HepG2 (cell line): ENCODE measurements around the gene ESPN. TPM values are rescaled to one million over a fixed set of nuclear protein-coding genes. Genes with fewer than 3 reads are reported as not detected.

Source experiments
- ATAC-seq: fragments of 200-7000 bp; cut with Tn5 transposase; 3 replicates; pipeline ENCODE4 v1.9.1; 2020; ENCODE audit warnings: mild to moderate bottlenecking, moderate library complexity
- BruUV-seq: library from RNA; stranded (reverse); fragments of 400-500 nt; replicated peaks from 2 replicates; lab custom pipeline; 2021; lab: Mats Ljungman, UMichigan
- CTCF ChIA-PET: fragments of 300-600 bp; formaldehyde crosslinking; extraction: SDS; loops from one replicate; lab custom pipeline; 2021; ENCODE audit warnings: low total read pairs, inconsistent platforms, low intra/inter-chr PET ratio; lab: Yijun Ruan, JAX
- POLR2A ChIA-PET: fragments of 350-600 bp; sonication (Branson Sonifier 250); formaldehyde crosslinking; loops from one replicate; lab custom pipeline; 2020; ENCODE audit warnings: antibody characterized with exemption, inconsistent platforms; lab: Yijun Ruan, JAX
- DNase-seq: peaks from one replicate; pipeline ENCODE4 v3.0.0-alpha.2; 2015; ENCODE audit warnings: low spot score
- FAIRE-seq: peaks from 3 replicates; lab custom pipeline; 2011; peaks lifted over from hg19 to GRCh38; lab: Jason Lieb, UNC
- H2AFZ ChIP-seq: one replicate; pipeline ENCODE4 v1.6.1; 2011; ENCODE audit warnings: low read length, inconsistent platforms
- H3K27ac ChIP-seq: fragments of 300-600 bp; 3 replicates; pipeline ENCODE4 v1.8.0; 2011; ENCODE audit warnings: mixed run types, mild to moderate bottlenecking, mixed read lengths, low read length, inconsistent platforms; ENCODE audit not compliant: insufficient read depth; ENCODE audit errors: extremely low read length
- H3K27me3 ChIP-seq, 2 experiments: fragments of 200-600 bp in 1 of 2; 2 replicates in 1 of 2; 3 replicates in 1 of 2; pipeline versions ENCODE4 v1.6.0 to v1.8.0; 2011; ENCODE audit warnings: low read length in 2 of 2, mild to moderate bottlenecking in 2 of 2, moderate library complexity in 2 of 2, inconsistent platforms in 1 of 2; ENCODE audit not compliant: insufficient read depth in 2 of 2, control insufficient read depth in 1 of 2
- H3K36me3 ChIP-seq, 2 experiments: fragments of 200-600 bp in 1 of 2; replicated peaks in 1 of 2; 2 replicates in 1 of 2; 3 replicates in 1 of 2; pipeline versions ENCODE4 v1.5.1 to v1.8.0; 2011; ENCODE audit warnings: low read length in 2 of 2, inconsistent platforms in 1 of 2; ENCODE audit not compliant: insufficient read depth in 2 of 2, control insufficient read depth in 1 of 2
- H3K4me1 ChIP-seq: 2 replicates; pipeline ENCODE4 v1.5.1; 2012; ENCODE audit warnings: low read length, inconsistent platforms; ENCODE audit not compliant: insufficient read depth
- H3K4me2 ChIP-seq: 2 replicates; pipeline ENCODE4 v1.6.0; 2011; ENCODE audit warnings: low read depth, low read length, inconsistent platforms
- H3K4me3 ChIP-seq, 3 experiments: fragments of 200-600 bp in 1 of 3; sonication (generic), shearing (Covaris generic) in 1 of 3; replicated peaks in 1 of 3; 2 replicates each; pipeline ENCODE4 v1.5.1; 2011 to 2016; ENCODE audit warnings: low read length in 3 of 3, inconsistent platforms in 2 of 3, low read depth in 2 of 3, mild to moderate bottlenecking in 2 of 3, control low read depth in 1 of 3, mixed read lengths in 1 of 3; ENCODE audit not compliant: insufficient read depth in 1 of 3
- H3K79me2 ChIP-seq: one replicate; pipeline ENCODE4 v1.6.1; 2011; ENCODE audit warnings: low read length, inconsistent platforms; ENCODE audit not compliant: insufficient read depth
- H3K9ac ChIP-seq: 2 replicates; pipeline ENCODE4 v1.6.0; 2011; ENCODE audit warnings: mild to moderate bottlenecking, low read depth, low read length, inconsistent platforms; ENCODE audit not compliant: insufficient read depth
- H3K9me3 ChIP-seq: 2 replicates; pipeline ENCODE4 v1.5.1; 2012; ENCODE audit warnings: mild to moderate bottlenecking, low read length
- H4K20me1 ChIP-seq: 2 replicates; pipeline ENCODE4 v1.6.0; 2011; ENCODE audit warnings: inconsistent platforms, mild to moderate bottlenecking, low read length, moderate library complexity; ENCODE audit not compliant: insufficient read depth
- AGO1 ChIP-seq: fragments of 200-400 bp; formaldehyde crosslinking; IDR thresholded peaks from 2 replicates; pipeline ENCODE4 v1.6.1; 2017; ENCODE audit warnings: mild to moderate bottlenecking, low read depth, low read length, moderate library complexity; ENCODE audit not compliant: poor library complexity, severe bottlenecking
- GRHL1 ChIP-seq: sonication (generic); formaldehyde crosslinking; conservative IDR thresholded peaks from 2 replicates; pipeline ENCODE4 v1.8.0; 2022; ENCODE audit warnings: missing genetic modification reagents
- MAF1 ChIP-seq: sonication (generic); formaldehyde crosslinking; IDR thresholded peaks from 2 replicates; pipeline ENCODE4 v1.5.0; 2020; ENCODE audit warnings: missing genetic modification reagents, borderline replicate concordance
- NR2F2 ChIP-seq: IDR thresholded peaks from 2 replicates; pipeline ENCODE4 v1.6.1; 2012; ENCODE audit warnings: low read depth, inconsistent platforms, borderline replicate concordance
- SMC3 ChIP-seq: IDR thresholded peaks from 2 replicates; pipeline ENCODE4 v1.6.1; 2011; ENCODE audit warnings: low read length, improper control_type of control experiment
- SSRP1 ChIP-seq: IDR thresholded peaks from 2 replicates; pipeline ENCODE4 v1.6.1; 2016; ENCODE audit warnings: control low read depth
- TP53 ChIP-seq: sonication (generic); formaldehyde crosslinking; conservative IDR thresholded peaks from 2 replicates; pipeline ENCODE4 v1.4.0; 2020; ENCODE audit warnings: missing genetic modification reagents
- ZKSCAN1 ChIP-seq: fragments of 150-350 bp; IDR thresholded peaks from 2 replicates; pipeline ENCODE4 v1.6.1; 2014; ENCODE audit warnings: low read length
- ZNF101 ChIP-seq: sonication (generic); formaldehyde crosslinking; IDR thresholded peaks from 2 replicates; pipeline ENCODE4 v1.4.0; 2020; ENCODE audit warnings: mild to moderate bottlenecking, low read depth, missing genetic modification reagents, borderline replicate concordance
- ZNF160 ChIP-seq: sonication (generic); formaldehyde crosslinking; IDR thresholded peaks from 2 replicates; pipeline ENCODE4 v1.8.0; 2022; ENCODE audit warnings: mild to moderate bottlenecking, inconsistent platforms, missing genetic modification reagents
- ZNF557 ChIP-seq: sonication (generic); formaldehyde crosslinking; IDR thresholded peaks from 2 replicates; pipeline ENCODE4 v1.4.0; 2020; ENCODE audit warnings: missing genetic modification reagents
- WGBS: methylation state at CpG from one replicate; pipeline ENCODE4 v1.1.6; 2017; ENCODE audit warnings: low lambda C conversion rate; 5-methylcytosine and 5-hydroxymethylcytosine counted together
- in situ Hi-C: cut with HindIII; loops from 2 replicates; pipeline ENCODE4 v1.10.0; 2017; ENCODE audit warnings: low pct_unique_long_range_greater_than_20kb; ENCODE audit not compliant: extremely low pct_ligation_motif_present
- intact Hi-C: fragments of 100-400 bp; cut with micrococcal nuclease; formaldehyde crosslinking; loops from one replicate; pipeline ENCODE4 v1.10.0; 2022; ENCODE audit not compliant: unreplicated experiment
- polyA plus RNA-seq, 8 experiments: library from polyadenylated mRNA; depleted of rRNA in 3 of 8; stranded (reverse) in 7 of 8; unstranded in 1 of 8; fragments of >200 nt; fragmentation: Illumina TruSeq in 4 of 8; extraction: Trizol in 4 of 8; gene quantifications; 2 replicates each; pipeline versions ENCODE4 v1.2.1 to v1.2.3, GENCODE V29; 2011 to 2016; ENCODE audit warnings: low read depth in 4 of 8, missing spikeins in 1 of 8, mixed read lengths in 1 of 8; ENCODE audit not compliant: insufficient read depth in 1 of 8
- total RNA-seq, 5 experiments: library from RNA; depleted of rRNA; stranded (reverse); fragments of >200 nt; fragmentation: Illumina TruSeq; extraction: Trizol; gene quantifications; 2 replicates each; pipeline ENCODE4 v1.2.3, GENCODE V29; 2016; ENCODE audit warnings: low read depth in 1 of 5

The ESPN gene
- total and polyA plus RNA-seq, 2 of the 13 experiments (the other 11 are each of a cell fraction or from before 2014, with no cell fraction given), result 48.6 to 54.2 TPM

GRCh38 chr1:6426277-6426971 lies 1.8 kb downstream of the ESPN start:
- ChIA-PET CTCF (no interaction called here), POLR2A (no interaction called here)
- Histone ChIP-seq H3K36me3 (no peaks in the 10 kb centered on the region), H3K27me3 (peaks cover 37 to 77% of the 10 kb centered on the region in 2 experiments), H4K20me1 (no peaks in the 10 kb centered on the region; the same call in 1 of the 2 replicates), H3K9me3 (no peaks in the 10 kb centered on the region), H3K9ac (no peak overlapping the region), H3K4me1 (peaks cover 34% of the 10 kb centered on the region), H3K27ac (no peak overlapping the region), H3K4me3 (no peak overlapping the region), H2AFZ (no peak overlapping the region), H3K79me2 (no peaks in the 10 kb centered on the region), H3K4me2 (no peak overlapping the region)
- TF ChIP-seq GRHL1 (CRISPR knock-in tag) (no peak), ZNF101 (CRISPR knock-in tag) (no peak), TP53 (CRISPR knock-in tag) (no peak), NR2F2 (no peak), ZKSCAN1 (no peak), SMC3 (no peak), AGO1 (no peak), SSRP1 (CRISPR knock-in tag) (no peak), MAF1 (no peak), ZNF160 (CRISPR knock-in tag) (no peak), ZNF557 (CRISPR knock-in tag) (no peak)
- ATAC-seq (no peak), FAIRE-seq (no peak), DNase-seq (no peak)
- intact Hi-C loops (no loop called here), in situ Hi-C loops (no loop called here)
- no TSS peak for BruUV-seq
- WGBS, result 17% methylated on average over 7 of the region's 9 CpGs
